HG03457 (cell line): Measurements from ENCODE around the gene TPCN2.

Experiments used
- ATAC-seq: cut with Tn5 transposase; IDR thresholded peaks from one replicate; pipeline ENCODE4 v1.9.1; 2021; ENCODE audit warnings: moderate number of reproducible peaks; ENCODE audit not compliant: unreplicated experiment

The TPCN2 gene

GRCh38 chr11:69108030-69108429 is 59.3 kb downstream of the TPCN2 start:
- no peak for ATAC-seq

GRCh38 chr11:69108559-69108958 is 59.8 kb downstream of the TPCN2 start:
- no peak for ATAC-seq

- ATAC-seq, result no peak
Measured at GRCh38 chr11:69109101-69109500, 60.4 kb downstream of the TPCN2 start.

DNA sequence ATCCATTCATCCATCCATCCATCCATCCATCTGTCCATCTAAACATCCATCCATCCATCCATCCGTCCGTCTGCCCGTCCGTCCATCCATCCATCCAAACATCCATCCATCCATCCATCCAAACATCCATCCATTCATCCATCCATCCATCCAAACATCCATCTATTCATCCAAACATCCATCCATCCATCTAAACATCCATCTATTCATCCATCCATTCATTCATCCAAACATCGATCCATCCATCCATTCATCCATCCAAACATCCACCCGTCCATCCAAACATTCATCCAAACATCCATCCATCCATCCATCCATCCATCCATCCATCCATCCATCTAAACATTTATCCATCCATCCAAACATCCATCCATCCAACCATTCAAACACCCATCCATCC is 61.7 kb downstream of the TPCN2 start:
- ATAC-seq, result no peak

DNA sequence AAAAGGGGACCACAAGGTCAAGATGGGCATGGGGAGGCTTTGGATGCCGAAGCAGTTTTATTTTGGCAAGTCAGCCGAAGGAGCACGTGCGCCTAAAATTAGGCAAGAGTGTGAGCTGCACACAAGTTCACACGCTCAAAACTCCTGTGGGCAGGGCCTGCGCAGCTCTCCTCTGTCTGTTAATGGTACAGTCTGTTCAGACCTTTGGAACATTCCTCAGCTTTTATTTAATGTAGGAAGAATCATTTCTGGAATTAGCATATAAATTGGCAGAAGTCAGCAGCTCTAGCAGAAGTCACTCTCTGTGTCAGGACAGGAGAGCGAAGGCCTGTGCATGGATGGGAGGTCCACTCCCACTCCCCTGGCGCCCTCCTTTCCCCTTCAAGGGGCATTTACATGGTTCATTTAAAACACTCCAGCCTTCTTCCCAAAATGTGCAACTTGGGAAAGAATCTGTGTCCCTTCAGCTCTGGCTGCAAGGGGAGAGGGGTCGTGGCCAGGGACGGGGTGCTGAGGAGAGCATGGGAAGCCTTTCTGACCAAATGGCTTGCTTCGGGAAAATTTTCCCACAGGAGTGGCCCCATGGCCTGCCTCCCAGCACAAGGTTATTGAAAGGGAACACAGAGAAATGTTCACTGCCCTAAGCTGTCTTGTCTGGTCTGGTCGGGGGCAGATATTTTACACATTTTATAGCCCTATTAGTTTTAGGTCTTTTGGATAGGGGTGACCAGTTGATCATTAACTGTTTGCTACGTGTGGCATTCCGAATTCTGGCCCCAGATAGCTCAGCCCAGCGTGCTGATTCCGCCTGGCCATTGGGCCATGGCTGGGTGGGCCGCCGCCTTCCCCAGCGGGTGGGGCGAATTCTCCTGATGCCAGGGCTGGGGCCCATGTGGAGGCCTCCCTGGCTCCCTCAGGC is 63.2 kb downstream of the TPCN2 start:
- ATAC-seq, result no peak

GRCh38 chr11:69113226-69113625 is 64.5 kb downstream of the TPCN2 start:
- no peak for ATAC-seq

DNA sequence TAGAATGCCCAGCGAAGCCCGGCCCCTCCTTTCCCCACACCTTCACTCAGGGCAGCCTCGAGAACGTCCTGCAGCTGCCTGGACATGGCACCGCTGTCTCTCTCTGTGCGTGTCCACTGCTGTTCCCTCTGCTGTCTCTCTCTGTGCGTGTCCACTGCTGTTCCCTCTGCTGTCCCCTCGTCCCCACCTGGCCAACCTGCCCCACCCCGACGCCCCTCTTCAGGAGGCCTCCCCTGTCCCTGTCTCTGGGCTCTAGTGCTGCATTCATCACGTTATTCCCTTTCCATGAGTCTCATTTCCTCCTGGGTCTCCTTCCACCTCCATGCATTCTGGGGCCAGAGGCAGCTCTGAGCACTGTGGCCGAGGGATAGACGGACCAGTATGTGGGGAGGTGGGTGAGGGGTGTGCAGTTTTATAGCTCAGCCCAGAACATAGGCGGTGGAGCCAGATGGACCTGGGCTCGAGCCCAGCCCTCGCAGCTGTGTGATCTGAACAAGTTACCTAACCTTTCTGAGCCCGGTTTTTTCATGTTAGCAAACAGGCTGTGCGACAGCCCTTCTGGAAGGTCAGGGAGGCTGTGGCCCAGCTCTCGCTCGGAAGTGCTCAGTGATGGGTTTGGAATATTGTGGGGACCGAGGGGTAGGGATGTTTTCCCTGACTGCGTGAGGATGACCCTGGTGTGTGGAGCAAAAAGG is 65.1 kb downstream of the TPCN2 start:
- no peak for ATAC-seq

GRCh38 chr11:69114362-69114761 is 65.6 kb downstream of the TPCN2 start:
- no peak for ATAC-seq

GRCh38 chr11:69114811-69115523 is 66.2 kb downstream of the TPCN2 start:
- no peak for ATAC-seq

DNA sequence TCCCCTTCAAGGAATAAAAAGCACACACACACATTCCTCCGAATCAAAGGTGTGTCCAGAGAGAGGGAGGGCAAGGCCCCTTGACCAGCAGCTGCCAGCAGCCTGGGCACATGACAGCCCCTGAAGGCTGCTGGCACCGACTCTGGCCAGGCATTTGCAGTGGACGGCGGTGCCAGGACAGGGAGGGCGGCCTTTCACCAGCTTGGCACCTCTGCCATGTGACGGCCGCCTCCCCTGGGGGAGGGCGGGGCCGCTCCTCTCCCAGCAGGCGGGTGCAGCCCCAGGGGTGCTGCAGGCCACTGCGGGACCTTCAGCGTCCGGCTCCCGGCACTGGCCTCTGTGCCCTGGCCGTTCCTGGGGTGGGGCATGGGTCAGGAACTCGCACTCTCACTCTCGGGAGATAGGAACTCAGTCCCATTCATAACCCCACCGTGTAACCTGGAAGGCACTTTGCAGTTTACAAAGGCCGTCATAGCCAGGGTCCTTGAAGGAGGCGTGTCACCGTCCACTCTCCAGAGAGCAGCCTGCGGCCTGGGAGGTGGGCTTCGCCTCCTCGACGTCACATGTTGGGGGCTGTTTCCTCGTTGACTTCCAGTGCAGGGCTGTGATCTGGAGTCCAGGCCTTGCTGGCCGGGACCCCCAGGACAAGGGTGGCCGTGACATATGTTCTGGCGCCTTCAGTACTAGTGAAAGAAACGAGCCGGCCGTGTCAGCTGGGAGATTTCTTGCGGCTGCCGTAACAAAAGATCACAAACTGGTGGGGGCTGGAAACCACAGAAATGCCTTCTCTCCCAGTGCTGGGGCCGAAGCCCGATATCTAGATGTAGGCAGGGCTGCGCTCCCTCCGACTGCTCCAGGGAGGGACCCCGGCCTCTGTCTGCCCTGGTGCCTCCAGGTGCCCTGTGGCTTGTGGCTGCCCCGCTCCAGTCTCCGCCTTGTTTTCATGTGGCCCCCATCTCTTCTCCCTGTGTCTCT is 67.1 kb downstream of the TPCN2 start:
- ATAC-seq, result no peak

DNA sequence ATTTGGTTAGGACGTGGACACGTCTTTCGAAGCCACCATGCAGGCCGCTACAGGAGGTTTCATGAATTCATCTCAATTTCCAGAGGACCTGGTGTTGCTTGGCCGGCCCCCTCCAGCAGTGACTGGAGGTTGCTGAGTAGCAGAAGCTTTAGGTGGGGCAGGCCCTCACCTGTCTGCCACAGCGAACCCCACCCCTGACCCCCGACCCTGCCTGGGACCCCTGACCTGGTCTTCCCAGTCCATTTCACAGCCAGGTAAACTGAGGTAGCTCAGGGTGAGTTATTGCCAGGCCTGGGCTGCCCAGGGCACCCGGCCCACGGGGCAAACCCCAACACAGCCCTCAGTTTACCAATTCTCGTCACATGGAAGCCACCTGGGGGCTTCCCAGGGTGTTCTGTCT is 67.9 kb downstream of the TPCN2 start:
- ATAC-seq, result no peak

DNA sequence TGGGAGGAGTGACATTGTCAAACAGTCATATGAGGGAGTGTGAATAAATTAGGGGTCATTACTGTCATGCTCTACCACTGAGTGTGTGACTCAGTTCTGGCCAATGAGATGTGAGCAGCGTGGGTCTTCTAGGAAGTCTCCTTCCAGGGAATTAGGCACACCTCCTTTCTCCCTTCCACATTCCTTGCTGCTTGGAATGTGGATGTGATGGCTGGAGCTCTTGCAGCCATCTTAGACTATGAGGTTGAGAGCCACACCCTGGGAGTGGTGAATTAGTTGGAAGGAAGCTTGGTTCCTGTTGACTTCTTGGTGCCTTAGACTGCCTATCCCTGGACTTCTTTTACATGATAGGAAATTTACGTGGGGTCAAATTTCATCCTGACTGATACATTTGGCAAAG is 70.5 kb downstream of the TPCN2 start:
- no peak for ATAC-seq

- no peak for ATAC-seq
Measured at GRCh38 chr11:69120096-69120875, 71.6 kb downstream of the TPCN2 start.

GRCh38 chr11:69121021-69121420 is 72.3 kb downstream of the TPCN2 start:
- ATAC-seq, result no peak

DNA sequence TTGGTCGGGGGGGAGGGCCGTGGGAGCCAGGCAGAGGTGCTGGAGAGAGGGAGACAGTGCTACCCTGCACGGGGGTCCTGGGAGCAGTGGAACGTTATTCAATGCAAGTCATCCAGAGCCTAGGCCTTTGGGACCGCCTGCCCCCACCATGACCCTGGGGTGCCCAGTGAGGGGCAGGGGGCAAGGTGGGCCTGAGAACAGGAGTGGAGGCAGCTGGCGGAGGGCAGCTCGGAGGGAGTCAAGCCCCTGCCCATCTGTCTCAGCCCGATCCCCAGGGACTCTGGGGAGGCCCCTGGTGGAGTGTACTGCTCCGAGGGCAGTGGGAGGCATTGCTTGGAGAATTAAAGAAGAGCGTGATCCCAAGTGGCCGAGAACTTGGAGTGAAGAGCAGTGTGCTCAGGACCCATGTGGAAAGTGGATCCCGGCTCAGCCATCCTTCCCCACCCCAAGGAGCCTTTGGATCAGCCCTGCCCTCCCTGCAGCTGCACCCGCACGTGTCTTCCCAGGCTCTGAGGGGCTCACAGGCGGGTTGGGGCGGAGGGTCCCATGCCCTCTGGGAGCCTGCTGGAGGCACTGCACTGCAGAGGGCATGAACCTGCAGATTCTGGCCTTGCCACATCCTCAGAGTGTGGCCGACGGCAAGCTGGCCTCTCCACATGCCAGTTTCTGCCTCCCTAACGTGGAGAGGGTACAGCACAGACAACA is 73.0 kb downstream of the TPCN2 start:
- no peak for ATAC-seq

- no peak for ATAC-seq
Measured at GRCh38 chr11:69122326-69122629, 73.5 kb downstream of the TPCN2 start.

GRCh38 chr11:69122630-69123431 is 74.1 kb downstream of the TPCN2 start:
- ATAC-seq, result no peak
